H9 (cell line): ENCODE measurements around the gene ACTL9. TPM values are rescaled to one million over a fixed set of nuclear protein-coding genes. Genes with fewer than 3 reads are reported as not detected.

ENCODE experiments used
- DNase-seq: peaks from one replicate; pipeline ENCODE4 v3.0.0-alpha.2; 2017
- H2AFZ ChIP-seq: one replicate; pipeline ENCODE4 v1.6.1; 2013; ENCODE audit warnings: mild to moderate bottlenecking, low read length, control low read depth, moderate library complexity
- H2AK5ac ChIP-seq: 2 replicates; pipeline ENCODE4 v1.6.1; 2013; ENCODE audit warnings: low read length, control low read depth, mixed read lengths; ENCODE audit not compliant: insufficient read length
- H2BK120ac ChIP-seq: one replicate; pipeline ENCODE4 v1.6.1; 2013; ENCODE audit warnings: low read depth, mild to moderate bottlenecking, low read length, control low read depth, inconsistent platforms; ENCODE audit not compliant: poor library complexity, severe bottlenecking
- H2BK12ac ChIP-seq: 2 replicates; pipeline ENCODE4 v1.6.1; 2013; ENCODE audit warnings: low read length, control low read depth, mixed read lengths, low read depth; ENCODE audit not compliant: insufficient read length
- H2BK15ac ChIP-seq: 2 replicates; pipeline ENCODE4 v1.6.1; 2013; ENCODE audit warnings: low read depth, low read length, control low read depth
- H2BK20ac ChIP-seq: one replicate; pipeline ENCODE4 v1.6.1; 2013; ENCODE audit warnings: low read depth, mild to moderate bottlenecking, low read length, control low read depth, inconsistent platforms; ENCODE audit not compliant: poor library complexity, severe bottlenecking
- H2BK5ac ChIP-seq: 2 replicates; pipeline ENCODE4 v1.6.1; 2013; ENCODE audit warnings: low read length, control low read depth, mixed read lengths; ENCODE audit not compliant: insufficient read length
- H3K14ac ChIP-seq: 2 replicates; pipeline ENCODE4 v1.6.1; 2013; ENCODE audit warnings: low read length, control low read depth; ENCODE audit not compliant: insufficient read depth
- H3K18ac ChIP-seq: 2 replicates; pipeline ENCODE4 v1.6.1; 2013; ENCODE audit warnings: low read depth, mild to moderate bottlenecking, mixed read lengths, low read length, control low read depth; ENCODE audit not compliant: insufficient read length
- H3K23ac ChIP-seq: 2 replicates; pipeline ENCODE4 v1.6.1; 2013; ENCODE audit warnings: low read length, control low read depth, mixed read lengths, low read depth; ENCODE audit not compliant: insufficient read length
- H3K23me2 ChIP-seq: 2 replicates; pipeline ENCODE4 v1.6.1; 2013; ENCODE audit warnings: low read depth, mild to moderate bottlenecking, mixed read lengths, low read length, control low read depth; ENCODE audit not compliant: insufficient read length, poor library complexity, severe bottlenecking
- H3K27ac ChIP-seq: 2 replicates; pipeline ENCODE4 v1.5.1; 2013; ENCODE audit warnings: low read length, control low read depth, mixed read lengths, low read depth; ENCODE audit not compliant: insufficient read length
- H3K27me3 ChIP-seq: 2 replicates; pipeline ENCODE4 v1.6.1; 2013; ENCODE audit warnings: low read length, control low read depth, inconsistent platforms; ENCODE audit not compliant: insufficient read depth
- H3K4ac ChIP-seq: 2 replicates; pipeline ENCODE4 v1.6.1; 2013; ENCODE audit warnings: low read depth, mild to moderate bottlenecking, control low read depth, inconsistent platforms, low read length, moderate library complexity
- H3K4me1 ChIP-seq: 2 replicates; pipeline ENCODE4 v1.6.1; 2013; ENCODE audit warnings: low read length, control low read depth, inconsistent platforms; ENCODE audit not compliant: insufficient read depth
- H3K4me2 ChIP-seq: 2 replicates; pipeline ENCODE4 v1.6.1; 2013; ENCODE audit warnings: low read length, control low read depth, mixed read lengths; ENCODE audit not compliant: insufficient read length, insufficient read depth
- H3K56ac ChIP-seq: 2 replicates; pipeline ENCODE4 v1.6.1; 2013; ENCODE audit warnings: low read depth, mild to moderate bottlenecking, mixed read lengths, low read length, control low read depth; ENCODE audit not compliant: insufficient read length
- H3K79me1 ChIP-seq: 2 replicates; pipeline ENCODE4 v1.6.1; 2013; ENCODE audit warnings: low read depth, mild to moderate bottlenecking, moderate library complexity, low read length, control low read depth, inconsistent platforms; ENCODE audit not compliant: insufficient read depth, poor library complexity, severe bottlenecking
- H3K79me2 ChIP-seq: 2 replicates; pipeline ENCODE4 v1.6.1; 2013; ENCODE audit warnings: low read length, control low read depth, inconsistent platforms; ENCODE audit not compliant: insufficient read depth
- H3K9ac ChIP-seq: 2 replicates; pipeline ENCODE4 v1.6.1; 2013; ENCODE audit warnings: low read length, control low read depth, mixed read lengths; ENCODE audit not compliant: insufficient read length; ENCODE audit errors: extremely low read depth
- H3K9me3 ChIP-seq: one replicate; pipeline ENCODE4 v1.6.1; 2013; ENCODE audit warnings: low read depth, low read length, inconsistent platforms; ENCODE audit not compliant: control insufficient read depth
- H3T11ph ChIP-seq: one replicate; pipeline ENCODE4 v1.6.1; 2013; ENCODE audit warnings: mild to moderate bottlenecking, low read length, control low read depth, inconsistent platforms
- H4K20me1 ChIP-seq: one replicate; pipeline ENCODE4 v1.6.1; 2013; ENCODE audit not compliant: control insufficient read depth, insufficient read length, insufficient read depth
- H4K5ac ChIP-seq: 2 replicates; pipeline ENCODE4 v1.6.1; 2013; ENCODE audit warnings: low read depth, mild to moderate bottlenecking, mixed read lengths, low read length, control low read depth; ENCODE audit not compliant: insufficient read length
- H4K8ac ChIP-seq: replicated peaks from 2 replicates; pipeline ENCODE4 v1.6.1; 2013; ENCODE audit warnings: low read length, control low read depth, mixed read lengths, low read depth; ENCODE audit not compliant: insufficient read length
- H4K91ac ChIP-seq: 2 replicates; pipeline ENCODE4 v1.6.1; 2013; ENCODE audit warnings: low read depth, mild to moderate bottlenecking, moderate library complexity, mixed read lengths, low read length, control low read depth; ENCODE audit not compliant: insufficient read length
- H3K27ac Mint-ChIP-seq, 3 experiments: 2 replicates in 2 of 3; 3 replicates in 1 of 3; pipeline ENCODE4 v1.8.0; 2020 to 2021; ENCODE audit warnings: mixed read lengths in 3 of 3, mild to moderate bottlenecking in 1 of 3, moderate library complexity in 1 of 3
- H3K27me3 Mint-ChIP-seq: 2 replicates; pipeline ENCODE4 v1.8.0; 2021; ENCODE audit warnings: low read depth, mild to moderate bottlenecking, moderate library complexity, mixed read lengths
- H3K36me3 Mint-ChIP-seq, 3 experiments: 2 replicates in 2 of 3; 3 replicates in 1 of 3; pipeline ENCODE4 v1.8.0; 2020 to 2021; ENCODE audit warnings: low read depth in 3 of 3, mixed read lengths in 3 of 3; ENCODE audit not compliant: insufficient read depth in 1 of 3
- H3K4me1 Mint-ChIP-seq, 2 experiments: 2 replicates each; pipeline ENCODE4 v1.8.0; 2020; ENCODE audit warnings: mixed read lengths in 2 of 2
- H3K4me3 Mint-ChIP-seq, 2 experiments: 2 replicates in 1 of 2; 3 replicates in 1 of 2; pipeline ENCODE4 v1.8.0; 2020 to 2021; ENCODE audit warnings: mild to moderate bottlenecking in 2 of 2, mixed read lengths in 2 of 2, moderate library complexity in 1 of 2
- H3K9me3 Mint-ChIP-seq, 2 experiments: 2 replicates in 1 of 2; 3 replicates in 1 of 2; pipeline ENCODE4 v1.8.0; 2020; ENCODE audit warnings: mild to moderate bottlenecking in 2 of 2, mixed read lengths in 2 of 2, moderate library complexity in 1 of 2
- CTCF ChIP-seq: fragments of 200-600 bp; sonication (generic); conservative IDR thresholded peaks from 3 replicates; pipeline ENCODE4 v1.8.0; 2021; ENCODE audit warnings: antibody characterized with exemption, mild to moderate bottlenecking
- WGBS: extraction: QIAGEN DNeasy Blood & Tissue Kit; methylation state at CpG from one replicate; pipeline ENCODE4 v1.1.7; 2013; ENCODE audit warnings: missing lambda C conversion rate, low lambda C conversion rate, mixed read lengths; ENCODE audit not compliant: insufficient read length; ENCODE audit errors: extremely low coverage; 5-methylcytosine and 5-hydroxymethylcytosine counted together
- total RNA-seq: library from RNA; stranded (reverse); gene quantifications from 2 replicates; pipeline ENCODE4 v1.2.1, GENCODE V29; 2021

The ACTL9 gene
- total RNA-seq, 1 experiment from 2014 or later = not detected

DNA sequence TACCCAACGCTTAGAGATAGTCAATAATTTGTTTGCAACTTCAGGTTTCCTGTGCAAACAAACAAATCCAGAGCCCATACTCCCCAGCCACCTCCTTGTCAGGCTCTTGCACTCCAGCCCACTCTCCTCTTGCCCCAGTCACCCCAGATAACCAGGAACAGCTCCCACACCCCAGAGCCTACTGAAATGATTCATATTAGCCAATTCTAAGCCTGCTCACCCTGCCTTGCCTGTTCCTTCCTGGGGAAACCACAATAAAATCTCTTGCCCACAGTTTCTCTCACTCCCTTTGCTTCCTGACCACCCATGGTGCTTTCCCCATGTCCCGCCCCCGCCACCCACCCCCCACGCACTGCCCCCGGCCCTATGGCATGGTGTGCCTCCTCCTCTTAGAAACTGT, 3.8 kb upstream of the ACTL9 start:
- Histone ChIP-seq H3K14ac (no peak overlapping the region), H3K23ac (no peak overlapping the region), H4K91ac (no peak overlapping the region), H4K20me1 (no peaks in the 10 kb centered on the region), H4K8ac (no peak overlapping the region), H3T11ph (no peak overlapping the region), H2BK15ac (no peak overlapping the region), H3K9ac (no peak overlapping the region), H2AFZ (no peak overlapping the region), H3K79me2 (no peaks in the 10 kb centered on the region), H4K5ac (no peak overlapping the region), H3K23me2 (no peaks in the 10 kb centered on the region), H3K56ac (no peak overlapping the region), H2BK20ac (no peak overlapping the region), H3K27ac (no peak overlapping the region), H3K79me1 (no peaks in the 10 kb centered on the region), H2BK12ac (no peak overlapping the region), H2AK5ac (no peak overlapping the region), H2BK5ac (no peak overlapping the region), H2BK120ac (no peak overlapping the region), H3K4ac (no peak overlapping the region), H3K27me3 (no peaks in the 10 kb centered on the region; the same call in 1 of the 2 replicates), H3K9me3 (no peaks in the 10 kb centered on the region), H3K18ac (no peak overlapping the region), H3K4me1 (no peaks in the 10 kb centered on the region), H3K4me2 (no peak overlapping the region)
- Mint-ChIP-seq H3K27ac (no peak overlapping the region), H3K4me1 (peaks cover 0 to 3% of the 10 kb centered on the region in 2 experiments; a peak in 2 of 4 replicates), H3K9me3 (peaks cover 0 to 51% of the 10 kb centered on the region in 2 experiments; a peak in 2 of 5 replicates), H3K27me3 (peaks cover 28% of the 10 kb centered on the region), H3K4me3 (no peak overlapping the region), H3K36me3 (no peaks in the 10 kb centered on the region)
- no peak for DNase-seq
- TF ChIP-seq CTCF = no peak
- no CpG with 5 or more reads among the region's 5 CpGs for WGBS
